Smooth muscle cell (in vitro differentiated cells): ENCODE results near the gene SPAG16. TPM values are rescaled to one million over a fixed set of nuclear protein-coding genes. Genes with fewer than 3 reads are reported as not detected.
A peak's percentile ranks its signal among the peaks of the same experiment; 100 is the strongest.

ENCODE experiments used
- DNase-seq: peaks from one replicate; lab custom pipeline; 2025; ENCODE audit not compliant: unreplicated experiment; lab: John Stamatoyannopoulos, UW
- H2AFZ ChIP-seq: fragments of 200-600 bp; sonication (generic); 2 replicates; pipeline ENCODE4 v1.6.0; 2016; ENCODE audit warnings: antibody characterized with exemption, low read depth, mild to moderate bottlenecking
- H3F3A ChIP-seq: fragments of 200-600 bp; sonication (generic); 2 replicates; pipeline ENCODE4 v1.6.0; 2017; ENCODE audit warnings: antibody characterized with exemption, low read depth
- H3K27ac ChIP-seq: fragments of 200-600 bp; sonication (generic); 2 replicates; pipeline ENCODE4 v1.5.1; 2016; ENCODE audit warnings: low read depth, mild to moderate bottlenecking
- H3K27me3 ChIP-seq: fragments of 200-600 bp; sonication (generic); 2 replicates; pipeline ENCODE4 v1.6.1; 2016; ENCODE audit warnings: low read depth, mild to moderate bottlenecking
- H3K36me3 ChIP-seq: fragments of 200-600 bp; sonication (generic); 2 replicates; pipeline ENCODE4 v1.5.1; 2016; ENCODE audit warnings: low read depth
- H3K4me1 ChIP-seq: fragments of 200-600 bp; sonication (generic); 2 replicates; pipeline ENCODE4 v1.5.1; 2016; ENCODE audit warnings: low read depth
- H3K4me2 ChIP-seq: fragments of 200-600 bp; sonication (generic); 2 replicates; pipeline ENCODE4 v1.6.0; 2016; ENCODE audit warnings: mild to moderate bottlenecking
- H3K4me3 ChIP-seq: fragments of 200-600 bp; sonication (generic); 2 replicates; pipeline ENCODE4 v1.5.1; 2016; ENCODE audit warnings: mild to moderate bottlenecking
- H3K79me2 ChIP-seq: fragments of 200-600 bp; sonication (generic); 2 replicates; pipeline ENCODE4 v1.6.0; 2016; ENCODE audit warnings: low read depth, mild to moderate bottlenecking
- H3K9ac ChIP-seq: fragments of 200-600 bp; sonication (generic); 2 replicates; pipeline ENCODE4 v1.6.0; 2016; ENCODE audit warnings: low read depth
- H3K9me3 ChIP-seq: fragments of 200-600 bp; sonication (generic); replicated peaks from 2 replicates; pipeline ENCODE4 v1.5.1; 2016; ENCODE audit warnings: low read depth
- H4K20me1 ChIP-seq: fragments of 200-600 bp; sonication (generic); 2 replicates; pipeline ENCODE4 v1.6.0; 2016; ENCODE audit warnings: low read depth
- WGBS: methylation state at CpG from one replicate; pipeline ENCODE4 v1.1.7; 2016; ENCODE audit warnings: low lambda C conversion rate; 5-methylcytosine and 5-hydroxymethylcytosine counted together
- polyA plus RNA-seq: library from polyadenylated mRNA; unstranded; fragments of >200 nt; fragmentation: Nextera tagmentation; extraction: Ambion mirVana; gene quantifications from 2 replicates; pipeline ENCODE4 v1.2.1, GENCODE V29; 2016
- total RNA-seq: library from RNA; depleted of rRNA; stranded (reverse); fragments of >200 nt; gene quantifications from 2 replicates; pipeline ENCODE4 v1.2.3, GENCODE V29; 2014
- TF ChIP-seq, protein P1 (sequence below): fragments of 200-600 bp; sonication (generic); IDR thresholded peaks from 2 replicates; pipeline ENCODE4 v1.5.1; 2017; ENCODE audit warnings: borderline replicate concordance, mild to moderate bottlenecking, antibody characterized with exemption; ENCODE audit not compliant: insufficient read depth, poor library complexity, severe bottlenecking

SPAG16 gene
- total and polyA plus RNA-seq, 2 experiments from 2014 or later: 32.1 to 40.6 TPM

DNA sequence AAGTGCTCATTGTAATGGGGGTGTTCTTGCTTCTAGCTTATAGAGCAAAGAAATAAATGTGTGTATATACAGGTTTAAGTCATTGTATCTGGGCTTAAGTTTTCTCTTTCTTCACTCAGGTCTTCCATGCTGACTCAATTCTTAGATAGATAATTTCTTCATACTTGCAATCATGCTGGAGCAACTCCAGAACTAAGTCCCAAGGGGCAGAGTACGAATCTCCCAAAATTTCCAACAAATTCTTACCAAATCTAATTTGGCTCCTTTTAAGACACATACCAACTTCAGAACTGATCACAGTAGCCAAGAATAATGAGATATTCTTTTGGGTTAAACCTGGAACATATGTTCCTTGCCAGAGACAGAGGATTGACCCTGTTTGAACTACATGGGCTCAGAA is 4.3 kb upstream of the SPAG16 start:
- Histone ChIP-seq H3K79me2 (no peaks in the 10 kb centered on the region), H3K4me3 (no peak overlapping the region), H3K4me2 (no peak overlapping the region), H4K20me1 (no peaks in the 10 kb centered on the region), H2AFZ (no peak overlapping the region), H3K4me1 (peaks cover 10% of the 10 kb centered on the region), H3F3A (no peaks in the 10 kb centered on the region), H3K36me3 (no peaks in the 10 kb centered on the region), H3K9ac (no peak overlapping the region), H3K9me3 (peaks cover 5% of the 10 kb centered on the region), H3K27ac (no peak overlapping the region), H3K27me3 (no peaks in the 10 kb centered on the region)
- TF ChIP-seq, protein P1, sequence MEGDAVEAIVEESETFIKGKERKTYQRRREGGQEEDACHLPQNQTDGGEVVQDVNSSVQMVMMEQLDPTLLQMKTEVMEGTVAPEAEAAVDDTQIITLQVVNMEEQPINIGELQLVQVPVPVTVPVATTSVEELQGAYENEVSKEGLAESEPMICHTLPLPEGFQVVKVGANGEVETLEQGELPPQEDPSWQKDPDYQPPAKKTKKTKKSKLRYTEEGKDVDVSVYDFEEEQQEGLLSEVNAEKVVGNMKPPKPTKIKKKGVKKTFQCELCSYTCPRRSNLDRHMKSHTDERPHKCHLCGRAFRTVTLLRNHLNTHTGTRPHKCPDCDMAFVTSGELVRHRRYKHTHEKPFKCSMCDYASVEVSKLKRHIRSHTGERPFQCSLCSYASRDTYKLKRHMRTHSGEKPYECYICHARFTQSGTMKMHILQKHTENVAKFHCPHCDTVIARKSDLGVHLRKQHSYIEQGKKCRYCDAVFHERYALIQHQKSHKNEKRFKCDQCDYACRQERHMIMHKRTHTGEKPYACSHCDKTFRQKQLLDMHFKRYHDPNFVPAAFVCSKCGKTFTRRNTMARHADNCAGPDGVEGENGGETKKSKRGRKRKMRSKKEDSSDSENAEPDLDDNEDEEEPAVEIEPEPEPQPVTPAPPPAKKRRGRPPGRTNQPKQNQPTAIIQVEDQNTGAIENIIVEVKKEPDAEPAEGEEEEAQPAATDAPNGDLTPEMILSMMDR: no peak
- DNase-seq: no peak
- WGBS: 96% methylated on average over 1 of the region's 1 CpG

DNA sequence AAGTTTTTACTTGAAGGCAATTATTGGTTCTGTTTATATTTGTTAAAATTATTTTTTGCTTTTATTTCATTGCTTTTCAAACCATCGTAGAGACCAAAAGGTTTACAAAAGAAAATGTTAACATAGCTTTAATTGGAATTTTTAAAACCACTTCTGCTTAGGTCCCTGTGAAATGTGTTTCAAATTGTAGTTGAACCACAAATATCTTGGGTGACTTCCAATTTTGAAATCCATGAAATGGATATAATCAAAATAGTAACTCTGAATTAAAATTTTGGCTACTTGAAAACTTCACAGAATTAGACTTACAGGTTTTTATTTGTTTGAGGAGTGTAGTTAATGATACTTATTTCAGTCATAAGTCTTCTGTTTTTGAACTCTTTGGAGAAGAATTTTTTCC is 3.1 kb upstream of the SPAG16 start:
- no peak overlapping the region for H3K4me3 ChIP-seq
- H3F3A ChIP-seq: no peaks in the 10 kb centered on the region
- no peaks in the 10 kb centered on the region for H3K79me2 ChIP-seq
- TF ChIP-seq, protein P1: no peak
- no peak overlapping the region for H3K27ac ChIP-seq
- WGBS: 89% methylated on average over 1 of the region's 1 CpG
- H3K4me1 ChIP-seq: peaks cover 21% of the 10 kb centered on the region
- H3K36me3 ChIP-seq: no peaks in the 10 kb centered on the region
- no peak for DNase-seq
- peaks cover 5% of the 10 kb centered on the region for H3K9me3 ChIP-seq
- no peaks in the 10 kb centered on the region for H4K20me1 ChIP-seq
- no peak overlapping the region for H3K4me2 ChIP-seq
- no peak overlapping the region for H3K9ac ChIP-seq
- H2AFZ ChIP-seq: no peak overlapping the region
- H3K27me3 ChIP-seq: no peaks in the 10 kb centered on the region

DNA sequence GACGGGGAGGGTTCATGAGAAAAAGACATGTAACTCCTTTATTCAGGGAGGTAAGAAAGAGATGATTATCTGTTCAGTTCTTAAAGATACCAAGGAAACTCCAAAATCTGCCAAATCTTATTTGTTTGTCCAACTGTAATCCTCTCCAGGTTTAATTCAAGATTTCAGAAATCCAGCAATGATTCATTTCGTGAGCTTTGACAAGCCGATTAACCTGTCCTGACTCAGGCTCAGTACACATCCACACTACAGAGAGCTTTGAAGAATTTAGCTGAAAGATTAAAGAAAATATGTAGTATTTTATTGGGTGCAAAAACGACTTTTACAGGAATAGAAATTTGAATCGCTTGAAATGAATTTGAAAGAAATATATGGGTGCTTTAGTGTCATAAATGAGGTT is 1.1 kb downstream of the SPAG16 start:
- H2AFZ ChIP-seq: peak overlapping the region; percentile 90
- no peak overlapping the region for H3K27ac ChIP-seq
- DNase-seq: no peak
- no peaks in the 10 kb centered on the region for H3K9me3 ChIP-seq
- peaks cover 4% of the 10 kb centered on the region for H4K20me1 ChIP-seq
- H3K4me2 ChIP-seq: peak overlapping the region; percentile 90
- peak overlapping the region; percentile 92 for H3K9ac ChIP-seq
- TF ChIP-seq, protein P1: no peak
- no peaks in the 10 kb centered on the region for H3K27me3 ChIP-seq
- no peaks in the 10 kb centered on the region for H3K79me2 ChIP-seq
- H3F3A ChIP-seq: no peaks in the 10 kb centered on the region
- H3K4me1 ChIP-seq: peaks cover 22% of the 10 kb centered on the region
- H3K4me3 ChIP-seq: peak overlapping the region; percentile 90
- H3K36me3 ChIP-seq: no peaks in the 10 kb centered on the region
- WGBS: 82% methylated on average over 5 of the region's 5 CpGs

DNA sequence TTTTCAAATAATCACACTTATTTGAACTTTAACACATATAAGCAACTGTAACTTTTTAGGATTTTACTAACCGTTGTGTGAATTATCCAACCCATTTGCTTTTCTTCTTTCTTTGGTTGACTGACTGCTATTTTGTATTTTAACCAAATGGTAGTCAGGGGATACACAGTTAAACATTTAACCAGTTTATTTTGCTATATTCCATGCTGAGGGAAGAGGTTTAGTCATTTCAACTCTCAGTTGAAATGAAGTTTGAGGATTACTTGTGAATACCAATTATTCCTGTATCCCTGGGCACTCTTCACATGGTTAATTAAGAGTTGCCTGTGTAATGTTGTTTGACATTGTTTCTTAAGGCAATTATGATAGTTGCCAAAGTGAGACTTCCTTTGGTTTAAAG is 1.9 kb downstream of the SPAG16 start:
- H3K27me3 ChIP-seq: no peaks in the 10 kb centered on the region
- no peaks in the 10 kb centered on the region for H3F3A ChIP-seq
- peaks cover 22% of the 10 kb centered on the region for H3K4me1 ChIP-seq
- no peaks in the 10 kb centered on the region for H3K9me3 ChIP-seq
- no peak overlapping the region for H3K4me3 ChIP-seq
- TF ChIP-seq, protein P1: no peak
- H3K4me2 ChIP-seq: peak overlapping the region; percentile 90
- peaks cover 4% of the 10 kb centered on the region for H4K20me1 ChIP-seq
- no peak for DNase-seq
- H3K79me2 ChIP-seq: peaks cover 5% of the 10 kb centered on the region
- H3K36me3 ChIP-seq: no peaks in the 10 kb centered on the region
- 97% methylated on average over 1 of the region's 1 CpG for WGBS
- H2AFZ ChIP-seq: no peak overlapping the region
- H3K9ac ChIP-seq: no peak overlapping the region
- H3K27ac ChIP-seq: no peak overlapping the region
